AG09319 (cell line): ENCODE measurements around the gene VAV2.

Source experiments
- DNase-seq: peaks from one replicate; pipeline ENCODE4 v3.0.0-alpha.2; 2010; ENCODE audit warnings: low read depth; ENCODE audit errors: extremely low read depth
- CTCF ChIP-seq: IDR thresholded peaks from 2 replicates; pipeline ENCODE4 v1.5.1; 2011; ENCODE audit warnings: low read depth, mild to moderate bottlenecking, inconsistent platforms, low read length, moderate library complexity

Gene VAV2

GRCh38 chr9:133781828-133782135 is 210.3 kb downstream of the VAV2 start:
- no peak for TF ChIP-seq CTCF
- no peak for DNase-seq

DNA sequence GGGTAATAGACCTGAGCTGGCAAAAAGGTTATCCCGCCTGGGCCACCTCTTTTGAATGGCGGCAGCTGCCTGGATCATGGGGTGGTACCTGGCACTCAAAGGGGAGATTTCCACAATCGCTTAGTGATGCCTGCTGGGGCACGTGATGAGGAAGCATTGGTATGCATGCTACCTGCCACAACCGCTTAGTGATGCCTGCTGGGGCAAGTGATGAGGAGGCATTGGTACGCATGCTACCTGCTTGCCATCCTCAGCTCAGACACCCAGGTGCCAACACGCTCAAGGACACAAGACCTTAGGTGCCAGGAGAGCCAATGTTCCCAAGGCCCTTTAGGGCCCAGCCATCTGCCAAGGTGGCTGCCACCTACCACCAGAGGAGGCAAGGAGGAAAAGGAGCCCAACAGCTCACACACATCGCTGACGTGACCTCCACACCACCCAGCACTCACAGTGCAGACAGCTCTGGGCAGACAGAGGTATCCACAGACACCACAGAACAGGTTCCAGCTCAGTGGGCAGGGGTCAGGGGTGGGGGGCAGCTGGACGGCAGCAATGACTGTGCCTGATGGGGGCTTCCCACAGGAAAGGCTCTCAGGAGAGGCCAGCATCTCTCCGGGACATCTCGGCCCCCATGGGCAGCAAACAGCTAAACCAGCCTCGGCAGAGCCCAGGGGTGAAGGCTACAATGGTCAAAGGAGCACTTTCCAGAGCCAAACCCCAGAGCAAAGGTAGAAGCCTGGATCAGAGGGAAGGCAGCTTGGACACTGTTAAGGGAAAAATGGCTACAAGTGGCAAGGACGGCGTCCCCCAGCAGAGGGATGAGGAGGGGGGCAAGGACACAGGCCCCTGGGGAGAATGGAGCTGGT is 210.9 kb downstream of the VAV2 start:
- no peak for TF ChIP-seq CTCF
- DNase-seq: no peak

DNA sequence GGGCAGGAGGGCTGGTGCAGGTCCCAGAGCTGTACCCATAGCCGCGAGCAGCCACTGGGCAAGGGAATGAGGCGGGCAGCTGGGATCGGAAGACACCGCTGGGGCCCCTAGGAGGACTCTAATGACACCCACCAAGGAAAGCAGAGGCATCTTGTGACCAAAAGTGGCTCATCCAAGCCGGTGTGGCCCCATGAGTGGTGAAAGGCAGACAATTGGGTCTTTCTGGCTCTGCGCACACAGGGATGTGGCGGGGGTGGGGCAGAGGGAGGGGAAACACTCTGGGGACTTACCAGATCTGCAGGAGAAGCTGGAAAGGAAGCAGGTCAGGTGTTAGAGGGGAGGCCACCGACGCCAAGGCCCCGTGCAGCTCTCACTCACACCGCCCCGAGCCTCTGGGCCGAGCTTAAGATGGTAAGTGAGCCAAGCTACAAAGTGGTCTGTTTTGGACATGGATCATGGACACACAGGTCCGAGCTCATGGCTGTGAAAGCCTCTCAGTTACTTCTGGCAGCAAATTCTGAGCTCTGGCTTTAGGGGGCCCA is 211.6 kb downstream of the VAV2 start:
- DNase-seq: no peak
- TF ChIP-seq CTCF: no peak

DNA sequence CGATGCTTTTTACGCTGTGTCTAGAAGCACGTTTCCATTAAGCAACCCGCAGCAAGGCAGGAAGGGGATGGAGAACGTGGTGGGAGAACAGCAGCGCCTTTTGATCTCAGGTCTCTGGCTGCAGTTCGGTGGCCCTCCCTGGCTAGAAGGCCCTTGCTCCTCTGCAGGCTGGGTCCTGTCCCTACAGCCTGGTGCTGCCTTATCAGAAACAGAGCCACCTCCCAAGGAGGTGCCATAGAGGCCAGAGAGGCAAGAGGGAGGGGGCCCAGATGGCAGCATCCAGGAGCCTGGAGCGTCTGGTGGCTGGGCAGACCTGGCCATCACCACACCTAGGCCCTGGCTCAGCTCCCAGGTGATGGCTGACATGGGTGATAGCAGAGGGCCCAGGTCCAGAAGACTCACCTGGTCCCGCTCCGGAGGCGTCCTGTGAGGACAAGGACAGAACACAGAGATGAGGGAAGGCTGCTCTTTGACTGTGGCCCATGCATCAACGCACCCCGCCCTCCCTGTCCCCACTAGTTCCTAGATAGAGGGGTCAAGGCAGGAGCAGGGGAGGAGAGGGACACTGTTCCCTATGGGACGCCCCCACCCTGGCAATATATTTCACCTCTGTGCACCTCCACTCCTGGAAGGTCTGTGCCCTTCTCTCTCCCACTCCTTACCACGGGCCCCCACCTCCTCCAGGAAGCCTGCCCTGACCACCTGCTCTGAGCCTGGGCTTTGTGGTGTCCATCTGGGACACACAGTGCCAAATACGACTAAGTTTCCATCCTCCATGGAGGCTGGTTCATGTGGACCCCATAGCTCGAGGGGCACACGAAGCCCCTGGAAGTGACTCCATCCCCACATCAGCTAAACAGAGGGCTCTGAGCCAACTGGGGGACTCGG is 212.4 kb downstream of the VAV2 start:
- no peak for TF ChIP-seq CTCF
- DNase-seq: no peak

- no peak for DNase-seq
- TF ChIP-seq CTCF: no peak
These were observed 213.0 kb downstream of the VAV2 start for GRCh38 chr9:133779081-133779480.

GRCh38 chr9:133778336-133779013 is 213.6 kb downstream of the VAV2 start:
- DNase-seq: no peak
- no peak for TF ChIP-seq CTCF

DNA sequence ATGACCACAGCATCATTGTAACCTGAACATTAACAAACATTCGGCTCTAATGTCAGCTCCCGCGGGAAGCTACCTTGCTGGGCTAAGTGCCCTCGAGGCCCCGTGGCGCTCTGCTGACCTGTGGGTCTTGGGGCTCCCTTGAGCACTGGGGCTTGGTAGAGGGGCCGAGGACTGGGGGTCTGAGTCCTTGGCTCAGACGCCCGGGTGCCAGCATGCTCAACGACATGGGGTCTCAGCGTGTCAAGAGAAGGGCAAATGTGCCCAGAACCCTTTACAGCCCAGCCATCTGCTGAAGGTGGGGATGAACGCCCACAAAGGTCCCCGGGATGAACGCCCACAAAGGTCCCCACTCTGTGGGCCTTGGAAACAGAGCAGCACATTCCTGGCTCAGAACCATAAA is 214.3 kb downstream of the VAV2 start:
- no peak for TF ChIP-seq CTCF
- no peak for DNase-seq
